ENCODE measurements around the gene APMAP.

Gene APMAP

DNA sequence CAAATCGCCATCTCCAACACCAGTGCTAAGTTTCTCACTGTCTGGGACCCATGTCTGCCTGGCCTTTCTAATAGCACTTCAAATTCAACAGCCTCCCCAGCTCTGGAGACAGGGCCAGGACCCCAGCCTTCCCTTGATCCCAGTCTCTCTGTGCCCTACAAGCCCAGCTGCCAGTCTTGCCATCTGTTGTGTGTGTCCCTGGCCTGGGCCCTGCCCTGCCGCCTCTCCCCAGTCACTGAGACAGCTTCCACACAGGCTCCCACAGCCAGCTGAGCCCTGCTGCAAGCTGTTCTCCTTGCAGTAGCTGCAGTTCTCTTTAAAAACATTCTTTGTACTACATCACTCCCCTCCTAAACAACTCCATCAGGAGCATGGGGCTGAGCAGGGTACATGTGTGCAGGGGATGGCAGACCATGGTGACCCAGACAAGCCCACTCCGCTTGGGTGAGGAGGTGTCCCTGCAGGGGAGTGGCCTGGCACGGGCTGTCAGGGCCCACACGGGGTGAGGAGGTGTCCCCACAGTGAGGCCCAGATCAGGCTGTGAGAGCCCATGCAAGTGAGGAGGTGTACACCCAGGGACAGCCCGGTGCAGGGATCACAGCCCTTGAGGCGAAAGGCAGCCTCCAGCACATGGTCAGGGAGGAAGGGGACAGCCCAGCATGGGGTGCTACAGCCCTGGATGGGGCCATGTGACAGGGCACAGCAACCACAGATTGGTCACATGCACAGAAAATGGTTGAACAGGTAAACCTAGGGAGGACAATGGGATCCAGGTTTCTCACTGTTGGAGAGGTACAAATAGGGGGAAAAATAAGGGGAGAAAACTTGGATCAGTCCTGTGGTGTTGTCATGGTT lies 27.3 kb downstream of the APMAP start:
- DNase-seq (ENCODE audit: low read depth in 3 of 3), result no peak

- no peak for DNase-seq (ENCODE audit: low read depth in 3 of 3)
Measured at GRCh38 chr20:24964506-24964840, 28.1 kb downstream of the APMAP start.

GRCh38 chr20:24963672-24964505 lies 28.7 kb downstream of the APMAP start:
- DNase-seq (ENCODE audit: low read depth in 3 of 3), result no peak

DNA sequence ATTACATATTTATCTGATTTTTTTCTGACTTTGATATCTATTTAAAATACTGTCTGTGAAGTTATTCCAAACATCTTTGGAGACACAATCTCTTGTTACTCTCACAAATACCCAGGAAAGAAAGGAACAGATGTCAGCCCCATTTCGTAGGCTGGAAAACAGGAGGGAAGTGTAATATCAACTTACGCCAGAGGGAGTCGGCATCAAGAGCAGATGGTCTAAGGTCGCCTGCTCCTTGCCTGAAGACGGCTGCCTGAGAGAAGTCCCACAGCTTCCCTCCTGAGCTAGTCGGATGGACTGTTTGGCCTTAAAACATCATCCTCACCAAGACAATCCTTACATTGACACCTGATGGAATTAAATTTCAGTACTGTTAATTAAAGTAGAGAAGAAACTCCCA lies 30.0 kb downstream of the APMAP start:
- no peak for DNase-seq (ENCODE audit: low read depth in 3 of 3)

GRCh38 chr20:24962182-24962492 lies 30.4 kb downstream of the APMAP start:
- DNase-seq (ENCODE audit: low read depth in 3 of 3), result no peak

- DNase-seq (ENCODE audit: low read depth in 3 of 3), result no peak
Measured at GRCh38 chr20:24961384-24962181, 31.0 kb downstream of the APMAP start.

DNA sequence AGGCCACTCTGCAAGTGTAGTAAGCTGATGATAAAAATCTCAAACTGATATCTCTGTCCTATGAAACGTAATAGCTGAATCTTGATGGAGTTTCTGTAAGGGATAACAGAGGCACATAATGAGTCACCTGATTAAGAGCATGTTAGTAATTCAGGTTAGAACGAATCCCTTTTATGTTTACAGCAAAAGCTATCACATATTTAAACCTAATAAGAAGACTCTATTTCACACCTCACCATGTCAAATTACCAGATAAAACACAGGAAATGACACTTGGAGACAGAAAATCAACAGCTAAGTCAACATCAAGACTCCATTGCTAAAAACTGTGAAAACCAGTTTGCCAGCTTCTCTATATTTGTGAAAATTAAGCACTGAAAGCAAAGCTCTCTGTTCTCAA lies 31.7 kb downstream of the APMAP start:
- DNase-seq (ENCODE audit: low read depth in 3 of 3), result no peak

- no peak for DNase-seq (ENCODE audit: low read depth in 3 of 3)
Measured at GRCh38 chr20:24960302-24960801, 32.2 kb downstream of the APMAP start.

- no peak for DNase-seq (ENCODE audit: low read depth in 3 of 3)
Measured at GRCh38 chr20:24959591-24960301, 32.8 kb downstream of the APMAP start.

DNA sequence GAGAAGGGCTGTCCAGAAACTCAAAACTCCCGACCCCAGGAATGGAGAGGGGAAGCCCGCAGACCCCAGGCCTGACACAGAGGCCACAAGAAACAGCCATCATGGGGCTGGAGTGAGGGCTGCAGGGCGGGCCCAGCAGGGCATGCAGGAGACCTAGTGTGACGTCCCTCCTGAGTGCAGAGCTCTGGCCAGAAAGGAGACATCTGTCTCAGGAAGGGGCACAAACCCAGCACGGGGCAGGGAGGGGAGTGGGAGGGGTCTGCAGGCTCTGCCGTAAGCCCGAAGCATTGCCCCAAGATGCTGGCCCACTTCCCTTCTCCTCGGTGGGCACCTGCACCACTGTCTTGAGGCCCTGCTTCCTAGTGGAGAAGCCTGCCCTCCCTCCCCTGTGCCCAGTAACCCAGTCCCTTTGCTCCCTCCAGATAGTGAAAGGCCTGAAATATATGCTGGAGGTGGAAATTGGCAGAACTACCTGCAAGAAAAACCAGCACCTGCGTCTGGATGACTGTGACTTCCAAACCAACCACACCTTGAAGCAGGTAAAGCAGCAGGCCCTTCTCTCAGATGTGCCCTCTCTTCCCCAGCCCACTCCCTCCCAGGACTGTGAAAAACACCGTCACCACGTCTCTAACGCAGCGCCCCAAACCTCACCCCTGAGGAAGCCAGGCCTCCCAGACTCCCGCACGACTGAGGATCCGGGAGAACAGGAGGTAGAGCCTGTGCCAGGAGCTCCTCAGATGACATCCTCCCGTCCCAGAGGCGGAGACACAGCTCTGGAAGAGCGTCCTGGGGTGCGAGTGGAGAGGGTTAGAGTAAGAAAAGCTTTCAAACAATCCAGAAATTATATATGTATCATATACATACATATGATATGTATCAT lies 33.8 kb downstream of the APMAP start:
- DNase-seq (ENCODE audit: low read depth in 3 of 3), result no peak

- DNase-seq (ENCODE audit: low read depth in 3 of 3), result no peak
Measured at GRCh38 chr20:24957326-24958016, 35.1 kb downstream of the APMAP start.

DNA sequence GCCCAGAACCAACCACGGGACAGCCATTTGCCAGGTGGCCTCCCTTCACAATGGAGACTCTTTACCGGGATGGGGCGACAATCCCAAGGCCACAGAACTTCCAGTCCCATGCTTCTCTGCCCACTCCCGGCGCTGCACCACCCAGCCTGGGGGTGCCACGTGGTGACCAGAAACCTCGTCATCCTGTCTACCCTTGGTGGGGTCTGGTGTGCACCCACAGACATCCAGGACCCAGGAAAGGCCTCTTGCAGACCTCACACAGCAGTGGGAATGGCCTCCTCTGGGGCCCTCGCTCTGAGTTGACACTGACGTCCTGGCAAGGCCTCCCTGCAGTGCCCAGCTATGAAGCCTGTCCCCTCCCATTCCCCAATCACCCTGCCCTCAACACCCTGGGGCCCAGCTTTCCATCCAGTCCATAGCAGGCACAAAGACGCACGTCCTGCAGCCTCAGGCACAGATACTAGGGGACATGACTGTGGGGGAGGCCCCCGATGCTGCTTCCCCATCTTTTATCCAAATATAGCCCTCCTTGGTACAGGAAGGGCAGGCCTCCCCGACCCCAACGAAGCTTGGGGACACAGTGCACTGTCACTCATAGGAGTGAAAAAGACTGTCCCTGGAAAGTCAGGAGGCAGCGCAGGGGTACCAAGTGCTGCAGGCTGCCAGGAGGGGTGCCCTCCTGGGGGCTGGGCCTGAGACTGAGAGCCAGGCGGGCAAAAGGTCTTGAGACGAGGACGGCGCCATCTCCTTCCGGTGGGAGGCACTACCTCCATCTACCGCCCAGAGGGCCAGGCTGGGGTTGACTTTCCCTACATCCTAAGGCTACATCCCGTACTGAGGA lies 36.3 kb downstream of the APMAP start:
- no peak for DNase-seq (ENCODE audit: low read depth in 3 of 3)

GRCh38 chr20:24955045-24955444 lies 37.5 kb downstream of the APMAP start:
- no peak for DNase-seq (ENCODE audit: low read depth in 3 of 3)

DNA sequence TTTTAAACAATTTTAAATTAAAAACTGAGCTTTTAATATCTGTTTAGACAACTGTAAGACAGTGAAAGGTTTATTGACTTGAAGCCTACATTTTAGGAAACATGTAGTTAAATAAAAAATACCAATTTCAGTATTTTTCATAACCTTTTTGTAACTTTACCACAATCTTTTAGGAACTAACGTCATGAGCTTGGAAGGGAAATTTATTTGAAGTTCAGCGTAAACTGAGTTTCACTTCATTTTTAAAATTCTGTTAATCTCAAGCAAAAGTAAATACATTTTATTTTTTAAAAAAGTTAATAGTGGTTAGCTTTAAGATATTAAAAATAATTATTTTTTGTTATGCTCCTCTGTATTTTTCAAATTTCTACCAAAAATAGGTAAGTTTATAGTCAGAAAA lies 38.0 kb downstream of the APMAP start:
- no peak for DNase-seq (ENCODE audit: low read depth in 3 of 3)

GRCh38 chr20:24954151-24954550 lies 38.4 kb downstream of the APMAP start:
- no peak for DNase-seq (ENCODE audit: low read depth in 3 of 3)

DNA sequence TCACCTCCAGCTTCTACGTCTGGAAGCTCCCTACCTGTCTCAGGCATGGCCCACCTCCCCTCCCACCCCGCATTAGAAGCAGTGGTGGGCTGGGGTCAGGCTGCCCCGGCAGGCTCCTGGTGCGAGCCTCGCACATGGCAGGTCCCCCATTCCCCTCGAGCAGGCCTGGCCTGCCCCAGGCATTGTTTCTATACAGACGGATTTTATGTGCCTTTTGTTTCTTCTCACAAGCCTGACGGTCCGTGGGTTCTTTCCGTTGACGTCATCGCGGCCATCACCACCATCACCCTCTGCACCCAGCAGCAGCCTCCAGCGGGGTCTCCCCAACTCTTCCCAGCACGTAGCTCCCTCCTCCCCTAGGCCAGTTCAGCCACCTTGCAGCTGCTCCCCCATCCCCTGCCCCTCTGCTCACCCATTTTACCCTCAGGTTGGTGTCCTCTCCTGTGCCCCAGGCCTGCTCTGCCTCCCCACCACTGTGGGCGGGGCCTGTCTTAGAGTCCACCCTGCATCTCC lies 38.9 kb downstream of the APMAP start:
- DNase-seq (ENCODE audit: low read depth in 3 of 3), result no peak

DNA sequence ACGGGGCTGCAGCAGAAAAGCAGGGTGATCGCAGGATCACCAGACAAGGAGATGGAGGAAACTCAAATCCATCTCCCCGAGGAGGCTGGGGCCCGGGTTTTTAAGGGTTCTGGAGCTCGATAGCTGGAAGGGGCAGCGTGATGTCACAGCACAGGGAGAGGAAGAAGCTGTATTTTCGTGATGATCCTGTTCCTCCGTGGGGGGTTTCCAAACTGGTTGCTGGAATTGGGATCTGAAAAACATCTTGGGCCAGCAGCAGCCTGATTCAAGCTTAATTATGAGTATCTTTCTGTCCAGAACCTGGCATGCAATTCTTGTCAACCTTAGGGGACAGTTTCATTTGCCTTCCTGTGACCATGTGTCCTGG lies 39.4 kb downstream of the APMAP start:
- no peak for DNase-seq (ENCODE audit: low read depth in 3 of 3)

DNA sequence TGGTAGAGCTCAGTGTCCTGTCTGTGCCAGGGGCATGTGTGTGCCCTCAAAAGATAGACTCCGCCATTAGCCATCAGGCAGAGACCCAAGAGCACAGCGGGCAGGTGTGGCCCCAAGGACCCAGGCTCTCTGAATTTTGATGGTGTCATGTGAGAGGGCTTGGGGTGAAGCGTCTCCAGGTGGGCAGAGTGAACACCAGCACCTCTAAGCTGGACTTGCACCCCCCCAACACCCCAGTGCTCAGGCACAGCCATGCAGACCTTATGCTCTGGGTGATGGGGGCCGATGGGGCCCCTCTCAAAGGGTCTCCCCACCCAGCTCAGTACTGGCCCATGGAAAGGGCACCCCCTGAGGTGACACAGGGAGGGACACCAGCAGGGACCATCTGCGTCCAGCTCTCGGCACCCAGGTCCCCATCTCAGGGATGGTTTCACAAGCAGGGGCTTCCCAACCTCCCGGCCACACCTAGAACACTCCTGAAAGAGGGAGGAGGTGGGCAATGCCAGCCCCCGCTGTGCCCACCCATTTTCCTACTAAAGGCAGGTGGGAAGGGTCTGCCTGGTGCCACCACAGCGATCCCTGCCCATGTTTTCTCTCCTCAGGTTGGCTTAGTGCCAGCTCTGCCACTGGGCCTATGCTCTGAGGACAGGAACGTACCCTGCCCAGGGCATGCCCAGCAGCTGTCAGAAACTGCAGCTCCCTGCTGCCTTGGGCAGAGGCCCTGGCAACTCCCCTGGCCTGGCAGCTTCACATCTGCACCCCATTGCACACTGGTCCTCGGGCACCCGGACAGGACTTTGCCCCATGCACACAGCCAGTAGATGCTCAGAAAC lies 40.0 kb downstream of the APMAP start:
- DNase-seq (ENCODE audit: low read depth in 3 of 3), result no peak
